Stimulated activated naive CD4-positive, alpha-beta T cell (primary cell): ENCODE measurements around the gene MED12L.
"Not testable (repeated sequence)": the region's sequence is repeated elsewhere in the genome, so short reads cannot be mapped to it uniquely, and the experiment has no call there.

Experiments
- DNase-seq, 6 experiments: peaks; one replicate each; lab custom pipeline; 2025; lab: John Stamatoyannopoulos, UW

Gene MED12L

DNA sequence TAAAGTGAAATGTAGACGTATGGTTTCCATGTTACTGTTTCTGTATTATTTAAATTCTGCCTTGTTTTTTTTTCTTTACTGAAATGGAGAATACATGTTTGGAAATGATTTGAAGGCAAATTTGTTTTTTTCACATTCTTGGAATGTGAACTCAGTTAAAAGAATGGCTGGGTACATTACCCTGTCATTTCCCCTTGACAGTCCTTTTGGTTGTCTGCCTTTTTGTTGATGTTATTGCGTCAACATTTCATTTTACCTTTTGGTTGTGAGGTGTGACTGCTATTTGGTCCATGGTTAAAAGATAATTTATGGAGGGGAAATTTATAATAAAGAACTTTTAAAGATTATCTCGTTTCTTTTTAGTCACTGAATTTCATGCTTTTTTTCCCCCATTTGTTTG, 120.7 kb downstream of the MED12L start:
- no peak for DNase-seq

DNA sequence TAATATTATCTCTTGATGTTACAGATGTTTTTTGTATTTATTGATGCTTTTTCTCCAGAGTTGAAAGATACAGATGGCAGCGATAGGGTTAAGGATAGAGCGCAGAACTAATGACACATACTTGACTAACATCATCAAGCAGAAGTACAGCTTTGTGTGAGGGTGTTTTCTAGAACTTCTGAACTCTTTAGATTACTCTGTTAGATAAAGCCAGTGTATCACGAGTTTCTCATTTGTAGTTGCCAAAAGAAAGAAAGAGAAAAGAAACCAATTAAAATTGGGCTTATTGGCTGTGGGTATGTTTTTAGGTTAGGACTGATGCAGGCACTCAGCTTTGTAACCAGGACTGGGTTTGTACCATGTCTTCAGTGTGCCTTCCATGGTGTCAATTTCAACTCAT, 124.2 kb downstream of the MED12L start:
- peak in 3 of 6 experiments; percentile 19 to 51 (median 43) for DNase-seq

DNA sequence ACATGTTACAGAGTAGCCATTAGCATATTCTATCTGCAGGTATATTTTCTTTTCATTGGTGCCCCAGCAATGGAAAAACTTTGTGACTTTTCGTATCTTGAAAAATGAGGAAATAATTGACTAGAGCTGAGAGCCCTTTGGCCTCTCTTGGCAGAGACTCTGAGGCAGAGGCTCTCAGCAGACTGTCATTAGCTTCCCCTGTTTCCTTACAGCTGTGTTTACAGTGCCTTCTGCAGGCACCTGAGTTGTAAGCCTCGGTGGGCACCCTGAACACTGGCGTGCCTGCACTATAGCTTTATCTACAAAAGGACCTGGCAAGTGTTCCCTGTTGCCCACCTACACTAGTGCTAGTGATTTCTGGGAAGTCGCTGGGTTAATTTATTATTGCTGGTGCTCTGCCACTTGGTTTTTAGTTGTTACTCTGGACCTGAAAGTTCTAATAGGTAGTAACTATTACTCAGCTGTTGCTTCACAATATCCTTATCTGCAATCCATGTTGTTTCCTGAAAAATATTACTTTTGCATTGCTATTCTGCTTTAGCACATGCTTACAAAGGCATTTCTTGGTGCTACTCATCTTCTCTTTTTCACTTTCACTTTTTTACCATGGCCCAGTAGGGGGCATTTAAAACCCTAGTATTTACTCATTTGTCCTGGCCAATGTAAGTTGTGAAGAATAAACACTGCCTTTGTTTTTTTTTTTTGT, 125.4 kb downstream of the MED12L start:
- DNase-seq, result peak in 1 of 6 experiments; percentile 15

DNA sequence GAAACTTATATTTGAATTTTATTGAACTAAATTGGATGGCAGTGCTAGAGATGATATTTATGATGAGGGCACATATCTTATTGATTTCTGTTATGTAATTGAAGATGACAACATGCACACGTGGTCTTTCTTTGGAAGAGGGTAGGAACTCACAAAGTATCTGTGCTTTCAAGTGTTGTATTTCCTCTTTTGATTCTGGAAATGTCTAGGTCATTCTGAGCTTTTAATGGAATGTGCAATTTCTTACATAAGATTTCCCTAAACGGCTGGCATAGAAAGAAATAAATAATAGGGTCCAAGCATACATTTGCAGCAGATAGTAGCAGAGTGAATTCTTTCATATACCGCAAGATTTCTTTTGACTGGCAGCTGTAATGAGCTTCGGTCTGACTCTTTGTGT, 127.7 kb downstream of the MED12L start:
- no peak for DNase-seq

DNA sequence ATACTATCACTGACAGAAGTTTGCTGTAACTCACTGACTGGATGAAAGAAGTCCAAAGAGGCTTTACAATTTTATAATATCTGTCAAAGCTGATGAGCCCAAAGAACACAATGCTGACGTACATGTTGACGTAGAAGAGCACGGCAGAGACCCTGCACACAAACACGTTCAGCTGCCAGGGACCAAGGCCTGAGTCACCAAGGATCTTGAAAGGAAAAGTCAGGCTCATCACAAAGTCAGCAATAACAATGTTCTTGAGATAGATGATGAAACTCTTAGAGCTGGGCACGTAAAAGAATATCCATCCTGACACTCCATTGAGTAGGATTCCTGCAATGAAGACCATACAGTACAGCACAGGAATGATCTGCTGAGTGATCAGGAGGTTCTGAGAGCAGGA, 128.4 kb downstream of the MED12L start:
- no peak for DNase-seq

DNA sequence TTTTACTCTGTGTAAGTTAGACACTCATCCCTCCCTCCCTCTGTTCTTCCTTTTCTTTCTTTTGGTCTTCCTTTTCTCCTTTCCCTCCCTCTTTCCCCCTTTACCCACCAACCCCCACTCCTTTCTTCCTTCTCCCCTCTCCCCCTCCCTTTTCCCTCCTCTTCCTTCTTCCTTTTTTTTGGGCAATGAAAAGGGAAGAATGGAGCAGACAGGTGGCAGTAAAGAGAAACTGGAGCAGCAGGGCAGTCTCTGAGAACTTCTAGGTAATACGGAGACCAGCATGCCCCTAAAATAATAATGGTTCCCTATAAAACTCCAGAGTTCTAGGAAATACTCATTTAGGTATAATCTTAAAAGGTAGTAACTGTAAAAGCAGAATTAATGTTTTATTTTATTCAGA, 129.0 kb downstream of the MED12L start:
- no peak for DNase-seq

DNA sequence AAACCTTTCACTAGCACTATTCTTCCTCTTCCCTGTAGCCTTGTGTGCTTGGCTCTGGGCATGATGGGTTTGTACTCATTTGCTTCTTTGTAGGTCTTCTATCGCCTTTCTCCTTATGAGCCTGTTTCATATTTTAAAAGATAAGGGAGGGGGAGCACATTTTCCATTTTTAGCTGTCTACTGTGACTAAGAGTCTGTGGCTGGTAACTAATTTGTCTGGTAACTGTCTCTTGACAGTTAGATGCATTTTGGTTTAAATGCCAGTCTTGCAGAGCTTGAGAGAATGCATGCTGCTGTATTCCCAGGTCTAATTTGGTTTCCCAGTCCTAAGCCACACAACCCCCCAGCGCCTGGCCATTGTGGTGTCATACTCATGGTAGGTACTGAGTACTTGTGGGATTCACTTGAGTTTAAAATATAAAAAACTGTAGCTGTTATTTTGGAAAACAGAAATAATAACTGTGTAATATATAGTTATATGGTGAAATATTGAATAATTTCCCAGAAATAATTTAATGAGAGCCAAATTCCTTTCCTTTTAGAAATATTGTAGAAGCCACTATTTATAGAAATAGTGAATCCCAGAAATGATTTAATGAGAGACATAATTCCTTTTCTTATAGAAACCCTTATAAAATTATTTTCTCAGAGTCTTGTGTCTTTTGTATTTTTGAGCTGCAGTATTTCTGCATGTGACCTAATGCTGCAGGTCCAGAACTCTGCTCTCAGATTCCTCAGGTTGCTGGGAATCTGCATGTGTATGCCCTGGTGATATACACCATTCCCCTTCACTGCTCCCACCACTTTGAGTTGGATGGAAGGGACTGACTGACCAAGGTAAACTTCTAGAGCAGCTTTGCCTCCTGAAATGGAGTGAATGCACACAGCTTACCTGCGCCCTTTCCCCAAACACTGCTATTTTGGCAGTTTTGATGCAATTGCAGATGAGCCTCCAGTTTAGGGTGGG, 131.5 kb downstream of the MED12L start:
- DNase-seq, result no peak

DNA sequence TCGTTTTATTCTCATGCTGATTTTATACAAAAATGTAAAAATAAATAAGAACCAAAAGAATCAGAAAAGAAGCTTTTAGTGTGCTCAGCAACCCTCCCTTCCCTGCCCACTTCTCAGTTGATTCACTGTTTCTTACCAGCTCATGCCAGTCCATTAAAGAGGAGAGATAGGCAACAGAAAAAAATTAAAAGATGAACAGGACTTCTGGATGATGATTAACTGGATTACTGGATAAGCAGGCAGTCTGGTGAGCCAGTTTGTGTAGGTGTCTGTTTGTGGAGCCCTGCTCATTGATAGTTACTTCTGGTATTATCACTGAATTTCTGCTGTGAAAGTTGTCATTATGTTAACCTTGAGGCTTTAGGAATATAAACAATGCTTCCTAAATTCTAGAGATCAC, 132.7 kb downstream of the MED12L start:
- no peak for DNase-seq

DNA sequence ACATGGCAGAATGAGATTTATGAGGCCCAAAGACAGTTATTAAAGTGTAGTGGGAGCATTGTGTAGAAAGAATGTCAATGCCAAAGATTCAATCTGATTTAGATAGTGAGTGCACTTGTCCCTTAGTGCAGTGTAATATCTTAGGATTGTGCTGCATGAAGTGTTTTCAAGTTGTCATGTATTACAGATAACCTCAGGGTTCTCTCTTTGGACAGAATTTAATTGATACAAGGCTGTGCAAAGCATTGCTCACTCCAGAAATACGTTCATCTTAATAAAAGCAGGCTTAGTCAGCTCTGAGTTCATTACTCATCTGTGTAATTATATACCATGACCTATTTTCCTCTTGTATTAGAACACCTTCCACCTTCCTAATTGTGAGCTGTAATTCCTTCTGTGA, 133.6 kb downstream of the MED12L start:
- no peak for DNase-seq

DNA sequence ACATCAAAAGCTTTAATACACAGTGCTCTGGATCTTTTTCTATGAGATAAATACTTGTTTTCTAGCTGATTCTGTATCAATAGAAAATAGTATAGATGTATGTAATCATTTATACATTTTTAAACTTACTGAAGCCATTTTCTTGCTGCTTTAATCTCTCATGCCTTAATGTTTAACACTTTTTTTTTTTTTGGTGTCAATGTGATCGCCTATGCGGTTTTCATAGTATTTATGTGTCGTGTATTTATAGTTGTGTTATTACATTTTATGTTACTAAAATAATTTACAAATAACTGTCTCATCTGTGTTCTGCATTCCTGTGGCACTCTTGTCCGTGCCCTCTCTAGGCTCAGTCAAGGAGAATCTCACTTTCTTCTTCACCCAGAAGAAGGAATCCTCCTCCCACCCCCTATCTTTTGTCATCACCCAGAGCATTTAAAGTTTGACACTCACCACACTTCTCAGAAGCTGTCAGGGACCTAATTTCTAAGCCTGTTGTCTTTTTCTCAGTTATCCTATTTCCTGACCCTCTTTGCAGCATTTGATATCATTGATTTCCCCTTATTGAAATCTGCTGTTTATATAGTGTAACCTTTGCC, 138.9 kb downstream of the MED12L start:
- DNase-seq, result no peak

DNA sequence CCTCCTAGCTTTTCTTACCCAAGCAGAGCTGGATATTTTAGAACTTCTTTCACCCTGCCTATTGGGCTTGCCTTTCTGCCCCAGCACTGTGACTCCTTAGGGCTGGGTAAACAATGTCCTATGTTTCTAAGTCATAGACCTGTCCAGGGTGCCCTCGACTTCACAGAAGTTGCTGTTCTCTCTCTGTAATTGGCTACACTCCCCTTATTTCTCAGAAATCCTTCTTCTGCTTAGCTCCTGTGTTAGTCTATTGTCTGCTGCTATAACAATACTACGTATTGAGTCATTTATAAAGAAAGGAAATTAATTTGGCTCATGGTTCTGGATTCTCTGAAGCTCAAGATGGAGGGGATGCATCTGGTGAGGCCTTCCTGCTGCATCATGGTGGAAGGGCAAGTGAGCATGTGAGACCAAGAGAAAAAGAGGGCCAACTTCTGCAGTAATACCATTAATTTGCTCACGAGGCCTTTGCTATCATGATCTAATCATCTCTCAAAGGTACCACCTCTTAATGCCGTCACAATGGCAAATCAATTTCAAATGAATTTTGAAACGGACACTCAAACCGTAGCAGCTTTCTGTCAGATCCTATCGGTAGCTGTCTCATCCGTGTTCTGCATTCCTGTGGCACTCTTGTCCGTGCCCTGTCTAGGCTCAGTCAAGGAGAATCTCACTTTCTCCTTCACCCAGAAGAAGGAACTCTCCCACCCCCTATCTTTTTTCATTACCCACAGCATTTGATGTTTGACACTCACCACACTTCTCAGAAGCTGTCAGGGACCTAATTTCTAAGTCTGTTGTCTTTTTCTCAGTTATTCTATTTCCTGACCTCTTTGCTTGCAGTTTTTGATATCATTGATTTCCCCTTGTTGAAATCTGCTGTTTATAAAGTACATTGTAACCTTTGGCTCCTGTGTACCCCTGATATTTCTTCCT, 139.8 kb downstream of the MED12L start:
- no peak for DNase-seq

DNA sequence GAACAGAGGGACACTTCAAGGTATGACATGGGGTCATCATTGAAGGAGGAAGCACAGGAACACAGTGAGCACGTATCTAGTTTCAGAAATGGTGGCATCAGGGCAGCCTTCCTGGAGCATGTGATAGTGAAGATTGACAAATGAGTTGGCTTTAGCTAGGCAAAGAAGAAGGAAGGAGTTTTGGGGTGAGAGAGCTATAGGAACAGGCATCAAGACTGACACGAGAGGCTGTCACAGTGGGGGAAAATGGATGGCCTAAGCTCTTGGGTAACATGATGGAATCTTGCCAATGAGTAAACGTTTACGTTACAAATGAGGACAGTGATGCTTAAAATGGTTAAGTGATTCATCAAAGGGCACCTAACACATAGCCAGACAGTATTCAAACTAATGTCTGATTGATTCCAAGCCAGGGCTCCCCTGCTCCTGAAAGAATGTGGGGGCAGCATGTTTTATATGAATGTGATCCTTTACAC, 140.7 kb downstream of the MED12L start:
- DNase-seq, result no peak

DNA sequence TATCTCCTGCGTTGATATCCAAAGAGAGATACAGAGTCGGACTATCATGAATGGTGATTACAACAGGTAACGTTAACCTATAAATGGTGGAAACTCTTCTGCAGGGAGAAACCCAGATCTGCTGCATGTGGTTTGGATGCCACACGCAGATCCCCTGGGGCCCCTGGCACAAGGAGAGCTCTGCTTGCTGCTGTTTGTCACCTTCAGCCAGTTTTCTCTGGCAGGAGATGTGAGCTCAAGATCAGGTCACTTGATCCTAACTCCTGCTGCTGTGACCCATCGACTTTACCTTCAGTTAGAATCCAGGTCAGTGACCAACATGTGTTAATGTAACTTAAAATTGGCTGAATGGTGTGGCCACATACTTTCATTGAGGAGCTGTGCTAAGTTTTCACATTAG, 141.4 kb downstream of the MED12L start:
- DNase-seq, result no peak

DNA sequence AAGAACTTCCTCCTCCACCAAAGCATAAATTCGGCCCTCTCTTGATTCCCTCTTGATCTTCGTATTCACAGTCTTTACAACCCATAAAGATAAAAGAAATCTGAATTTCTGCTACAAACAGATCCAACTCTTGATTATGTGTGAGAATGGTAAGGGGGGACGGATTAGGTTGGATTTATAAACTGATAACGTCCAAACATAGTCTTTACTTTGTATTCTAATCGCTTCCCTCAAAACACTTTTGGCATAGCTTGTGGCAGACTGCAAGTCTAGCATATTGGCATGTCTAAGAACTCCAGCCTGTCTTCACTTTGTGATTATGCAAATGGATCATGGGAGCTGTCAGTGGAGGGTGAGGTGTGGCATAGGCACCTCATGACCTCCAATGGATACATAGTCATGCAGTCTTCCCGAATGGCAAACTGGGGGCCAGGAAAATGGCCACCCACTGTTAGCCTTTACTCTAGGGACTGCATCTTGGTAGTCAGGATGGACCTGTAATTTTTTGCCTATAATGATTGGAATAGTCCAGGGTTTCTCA, 141.9 kb downstream of the MED12L start:
- DNase-seq, result no peak

DNA sequence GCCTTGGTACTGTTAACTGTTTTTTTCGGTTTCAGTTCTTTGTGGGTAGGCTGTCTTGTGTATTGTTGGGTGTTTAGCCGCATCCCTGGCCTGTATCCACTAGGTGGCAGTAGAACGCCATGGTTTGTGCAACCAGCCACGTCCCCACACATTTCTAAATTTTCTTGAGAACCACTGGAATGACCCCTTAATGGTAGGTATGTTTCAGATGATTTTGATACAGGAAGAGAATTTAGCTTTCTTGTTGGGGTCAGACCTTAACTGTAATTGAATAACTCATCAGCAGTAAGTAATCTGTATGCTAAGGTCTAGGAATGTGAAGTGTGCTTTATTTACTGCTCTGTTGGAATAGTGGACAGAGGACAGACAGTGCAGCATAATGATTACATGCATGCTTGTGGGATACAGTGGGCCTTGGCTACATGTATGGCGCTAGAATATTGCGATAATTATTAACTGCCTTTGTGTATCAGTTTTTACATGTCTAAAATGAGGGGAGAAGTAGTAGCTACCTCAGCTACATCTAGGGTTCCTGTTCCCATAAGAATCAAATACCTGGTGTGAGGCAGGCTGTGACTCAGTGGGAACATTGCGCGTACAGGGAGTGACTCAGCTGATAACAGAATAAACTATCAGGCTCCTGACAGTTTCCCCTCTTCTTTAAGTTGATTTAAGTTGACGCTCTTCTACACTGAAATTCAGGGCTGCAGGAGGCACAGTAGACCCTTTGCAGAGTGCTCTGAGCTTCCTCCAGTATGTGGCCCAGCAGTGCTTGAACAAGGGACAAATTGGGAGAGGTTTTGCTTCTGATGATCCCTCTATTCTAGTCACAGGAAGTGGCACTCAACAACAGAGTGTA, 142.6 kb downstream of the MED12L start:
- peak; percentile 46 to 85 (median 64) for DNase-seq

DNA sequence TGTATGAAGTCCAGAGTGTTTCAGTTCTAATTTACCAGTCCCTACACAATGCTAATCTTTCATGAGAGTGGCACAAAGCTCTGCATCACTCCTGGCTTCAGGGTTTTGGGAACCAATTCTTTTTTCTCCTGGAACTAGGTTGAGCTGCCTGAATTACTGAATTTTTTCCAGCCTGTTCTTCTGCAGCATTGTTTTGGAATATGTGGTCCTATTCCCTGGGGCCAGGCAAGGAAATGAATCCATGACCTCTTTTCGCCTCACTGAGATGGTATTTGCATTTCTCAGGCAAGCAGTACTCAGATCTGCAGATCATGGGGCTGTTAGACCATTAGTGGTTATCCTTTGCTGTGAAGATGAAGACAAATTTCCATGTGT, 143.2 kb downstream of the MED12L start:
- no peak for DNase-seq

DNA sequence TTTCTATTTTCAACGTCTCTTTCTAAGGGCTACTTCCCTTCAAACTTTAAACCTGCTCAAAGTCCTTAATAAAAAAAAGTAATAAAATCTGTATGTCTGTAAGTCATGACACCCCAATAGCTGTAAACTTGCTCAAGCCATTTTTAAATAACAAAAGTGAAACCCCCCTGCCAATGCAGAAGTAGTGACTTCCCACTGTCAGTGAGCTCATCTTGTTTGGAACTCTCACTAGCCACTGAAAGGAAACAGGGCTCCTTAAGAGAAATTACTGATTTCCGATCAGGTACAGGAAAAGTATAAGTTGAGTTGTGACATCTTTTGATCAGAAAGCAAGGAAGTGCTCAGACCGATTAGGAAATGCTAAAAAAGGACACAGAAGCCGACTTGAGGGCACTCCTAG, 145.2 kb downstream of the MED12L start:
- no peak for DNase-seq

DNA sequence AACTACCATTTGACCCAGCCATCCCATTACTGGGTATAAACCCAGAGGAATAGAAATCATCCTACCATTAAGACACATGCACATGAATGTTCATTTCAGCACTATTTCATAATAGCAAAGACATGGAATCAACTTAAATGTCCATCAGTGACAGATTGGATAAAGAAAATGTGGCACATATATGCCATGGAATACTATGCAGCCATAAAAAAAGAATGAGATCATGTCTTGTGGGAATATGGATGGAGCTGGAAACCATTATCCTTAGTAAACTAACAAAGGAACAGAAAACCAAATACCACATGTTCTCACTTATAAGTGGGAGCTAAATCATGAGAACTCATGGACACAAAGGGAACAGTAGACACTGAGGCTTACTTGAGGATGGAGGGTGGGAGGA, 146.9 kb downstream of the MED12L start:
- not testable (repeated sequence) for DNase-seq

DNA sequence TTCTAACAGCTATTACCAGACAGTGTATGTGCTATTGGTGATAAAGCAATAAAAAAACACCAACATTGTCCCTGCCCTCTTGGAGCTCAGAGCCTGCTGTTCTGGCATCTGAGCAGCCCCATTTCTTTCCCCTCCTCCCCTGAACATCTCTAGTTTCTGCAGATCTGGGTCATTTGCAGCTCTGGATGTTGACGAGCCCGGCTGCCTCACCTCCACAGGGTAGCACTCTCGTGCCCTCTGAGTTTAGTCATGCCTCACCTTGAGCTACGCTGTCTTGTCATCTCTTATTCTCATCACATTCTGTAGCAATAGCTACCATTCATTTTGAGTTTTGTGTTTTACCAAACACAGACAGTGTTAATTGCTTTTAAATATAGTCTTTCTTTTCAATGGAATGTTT, 147.5 kb downstream of the MED12L start:
- no peak for DNase-seq

DNA sequence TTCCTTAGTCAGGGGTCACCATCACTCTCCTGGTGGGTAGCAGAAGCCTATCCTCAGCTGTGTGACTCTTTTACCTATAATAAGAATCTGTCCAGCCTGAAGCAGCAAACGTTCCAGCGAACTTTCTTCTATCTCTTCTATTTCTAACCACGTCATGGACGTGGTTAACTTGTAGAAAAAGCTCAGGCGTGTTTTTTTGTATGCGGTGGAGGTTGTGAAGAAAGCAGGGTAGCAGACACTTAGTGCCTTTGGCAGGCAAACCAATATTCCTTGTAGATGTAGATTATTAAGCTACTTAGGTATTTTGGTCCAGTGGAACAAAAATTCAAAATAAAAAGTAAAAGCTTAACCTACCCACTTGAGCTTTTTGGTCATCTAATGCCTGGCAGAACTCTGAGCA, 149.4 kb downstream of the MED12L start:
- no peak for DNase-seq
